Sciatic nerve (tissue), 2 donors: Measurements from ENCODE around the gene SOX15. TPM values are rescaled to one million over a fixed set of nuclear protein-coding genes. Genes with fewer than 3 reads are reported as not detected.
A peak's percentile ranks its signal among the peaks of the same experiment; 100 is the strongest.

ENCODE experiments used
- ATAC-seq: fragments of 200-7000 bp; cut with Tn5 transposase; one replicate; pipeline ENCODE4 v1.9.1; 2020; ENCODE audit warnings: mild to moderate bottlenecking, moderate library complexity
- DNase-seq: peaks from one replicate; pipeline ENCODE4 v3.0.0-alpha.2; 2020; ENCODE audit warnings: low spot score
- intact Hi-C: fragments of 100-400 bp; cut with DNase I; formaldehyde crosslinking; loops from one replicate; pipeline ENCODE4 v1.14.2; 2022
- total RNA-seq: library from RNA; stranded (reverse); fragmentation: NEBNext Ultra II Directional; extraction: Animal tissue kit (Norgen Biotek cat#: 25700); gene quantifications from one replicate; pipeline ENCODE4 v1.2.1, GENCODE V29; 2021
- donor health status: DM: no; HTN: no; CAD: no.
- donor health status: DM: no; HTN: no; CAD: no.

Gene SOX15
- total RNA-seq, 1 donor from 2014 or later = 5.1 TPM

GRCh38 chr17:7561589-7562207 is 28.2 kb downstream of the SOX15 start, which contains the start of gene SENP3:
TSS of gene SENP3 (plus strand) at chr17:7561919. CDS start at chr17:7563077, 1,158 bp downstream.
- DNase-seq (peak; percentile 94), ATAC-seq (peak; percentile 75)
- intact Hi-C loops = loop anchor here (5.0 to 10.0 kb wide), 2 partner anchors 44 to 207 kb away; partner anchors contain the start of genes KCTD11 and TMEM95

GRCh38 chr17:7561028-7561575 is 28.8 kb downstream of the SOX15 start:
- ATAC-seq (peak; percentile 75), DNase-seq (peak; percentile 95)
- intact Hi-C loops = loop anchor here (5.0 to 10.0 kb wide), 2 partner anchors 44 to 206 kb away; partner anchors contain the start of genes KCTD11 and TMEM95

DNA sequence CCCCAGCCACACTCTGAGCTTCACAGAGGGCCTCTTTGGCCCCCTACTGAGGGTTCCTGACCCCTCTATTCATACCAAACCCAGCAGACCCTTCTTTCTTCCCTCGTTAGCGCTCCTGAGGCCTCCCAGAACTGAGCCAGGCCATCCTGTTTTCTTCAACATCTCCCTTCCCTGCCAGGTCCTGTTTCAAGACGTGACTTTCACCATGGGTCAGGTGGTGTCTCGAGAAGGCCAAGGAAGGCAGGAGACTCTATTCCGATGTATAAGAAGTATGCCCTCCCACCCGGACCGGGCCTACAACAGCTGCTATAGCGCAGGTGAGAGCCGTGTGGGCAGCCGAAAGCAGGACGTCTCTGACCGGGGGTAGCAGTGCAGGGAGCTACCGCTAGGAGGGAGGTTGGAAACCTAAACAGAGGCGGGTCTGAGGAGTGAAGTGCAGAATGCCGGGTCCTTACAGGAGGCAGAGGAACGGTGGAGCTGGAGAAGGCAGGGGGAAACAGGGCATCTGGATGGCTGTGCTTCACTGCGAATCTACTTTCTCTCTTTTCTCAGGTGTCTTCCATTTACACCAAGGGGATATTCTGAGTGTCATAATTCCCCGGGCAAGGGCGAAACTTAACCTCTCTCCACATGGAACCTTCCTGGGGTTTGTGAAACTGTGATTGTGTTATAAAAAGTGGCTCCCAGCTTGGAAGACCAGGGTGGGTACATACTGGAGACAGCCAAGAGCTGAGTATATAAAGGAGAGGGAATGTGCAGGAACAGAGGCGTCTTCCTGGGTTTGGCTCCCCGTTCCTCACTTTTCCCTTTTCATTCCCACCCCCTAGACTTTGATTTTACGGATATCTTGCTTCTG is 29.5 kb downstream of the SOX15 start:
- peak; percentile 77 for DNase-seq
- intact Hi-C loops = loop anchor here (5.0 to 10.0 kb wide), 2 partner anchors 43 to 206 kb away; partner anchors contain the start of genes KCTD11 and TMEM95

GRCh38 chr17:7559320-7560171 is 30.3 kb downstream of the SOX15 start:
- no peak for ATAC-seq
- intact Hi-C loops = loop anchor here (5.0 to 10.0 kb wide), 2 partner anchors 42 to 205 kb away; partner anchors contain the start of genes KCTD11 and TMEM95
- DNase-seq = peak; percentile 75

More for the DNA sequence above, 29.5 kb downstream of the SOX15 start:
- ATAC-seq = peak; percentile 25

GRCh38 chr17:7558544-7559319 is 31.2 kb downstream of the SOX15 start, which contains the start of gene TNFSF13:
TSS of gene TNFSF13 (plus strand) at chr17:7558750. CDS start at chr17:7559040, 290 bp downstream.
- peak; percentile 54 for ATAC-seq
- DNase-seq = peak; percentile 82
- intact Hi-C loops = no loop called here

GRCh38 chr17:7557775-7558543 is 31.9 kb downstream of the SOX15 start:
- intact Hi-C loops = no loop called here
- DNase-seq = peak; percentile 90
- peak; percentile 83 for ATAC-seq

DNA sequence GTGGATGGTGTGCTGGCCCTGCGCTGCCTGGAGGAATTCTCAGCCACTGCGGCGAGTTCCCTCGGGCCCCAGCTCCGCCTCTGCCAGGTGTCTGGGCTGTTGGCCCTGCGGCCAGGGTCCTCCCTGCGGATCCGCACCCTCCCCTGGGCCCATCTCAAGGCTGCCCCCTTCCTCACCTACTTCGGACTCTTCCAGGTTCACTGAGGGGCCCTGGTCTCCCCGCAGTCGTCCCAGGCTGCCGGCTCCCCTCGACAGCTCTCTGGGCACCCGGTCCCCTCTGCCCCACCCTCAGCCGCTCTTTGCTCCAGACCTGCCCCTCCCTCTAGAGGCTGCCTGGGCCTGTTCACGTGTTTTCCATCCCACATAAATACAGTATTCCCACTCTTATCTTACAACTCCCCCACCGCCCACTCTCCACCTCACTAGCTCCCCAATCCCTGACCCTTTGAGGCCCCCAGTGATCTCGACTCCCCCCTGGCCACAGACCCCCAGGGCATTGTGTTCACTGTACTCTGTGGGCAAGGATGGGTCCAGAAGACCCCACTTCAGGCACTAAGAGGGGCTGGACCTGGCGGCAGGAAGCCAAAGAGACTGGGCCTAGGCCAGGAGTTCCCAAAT is 32.6 kb downstream of the SOX15 start:
- intact Hi-C loops = no loop called here
- no peak for ATAC-seq
- DNase-seq = no peak

- ATAC-seq (no peak), DNase-seq (no peak)
- intact Hi-C loops = no loop called here
These were observed 33.3 kb downstream of the SOX15 start for GRCh38 chr17:7556627-7557026.

- intact Hi-C loops = no loop called here
- DNase-seq (no peak), ATAC-seq (no peak)
These were observed 34.5 kb downstream of the SOX15 start for GRCh38 chr17:7555320-7555948.

DNA sequence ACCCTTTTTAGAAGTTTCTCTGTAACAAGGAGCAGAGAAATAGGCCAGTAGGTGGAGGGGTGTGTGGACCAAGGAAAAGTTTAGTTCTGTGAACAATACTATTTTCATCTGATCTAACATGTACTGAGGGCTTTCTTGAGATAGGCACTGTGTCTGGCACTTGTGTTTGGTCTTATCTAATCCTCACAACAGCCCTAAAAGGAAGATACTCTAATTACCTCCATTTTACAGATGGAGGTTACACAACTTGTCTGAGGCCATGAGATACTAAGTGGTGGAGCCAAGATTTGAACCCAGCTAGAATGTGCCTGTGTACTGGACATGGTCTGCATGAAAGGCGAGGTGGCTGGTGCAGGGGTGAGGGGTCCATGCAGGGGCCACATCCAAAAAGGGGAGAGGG is 36.5 kb downstream of the SOX15 start:
- ATAC-seq (no peak), DNase-seq (no peak)
- intact Hi-C loops = no loop called here

GRCh38 chr17:7552621-7553051 is 37.3 kb downstream of the SOX15 start:
- intact Hi-C loops = no loop called here
- ATAC-seq = peak; percentile 16
- DNase-seq = no peak

DNA sequence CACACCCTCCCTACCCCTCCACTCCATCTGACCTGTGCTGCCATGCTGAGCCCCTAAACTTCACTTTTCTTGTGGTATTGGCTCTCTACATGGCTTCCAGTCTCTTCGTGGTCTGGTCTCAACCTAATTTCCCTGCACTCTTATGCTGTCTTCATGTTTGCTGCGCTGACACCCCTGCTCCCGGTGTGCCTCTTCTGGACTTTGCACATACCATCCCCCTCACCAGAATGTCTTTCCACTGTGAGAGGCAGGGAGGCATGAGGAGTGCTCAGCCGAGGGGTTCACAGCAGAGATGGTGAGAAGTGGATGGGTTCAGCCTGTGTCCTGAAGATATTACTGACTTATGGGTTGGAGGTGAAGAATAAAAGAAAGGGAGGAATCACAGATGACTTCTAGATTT is 38.5 kb downstream of the SOX15 start:
- DNase-seq (no peak), ATAC-seq (no peak)
- intact Hi-C loops = no loop called here

DNA sequence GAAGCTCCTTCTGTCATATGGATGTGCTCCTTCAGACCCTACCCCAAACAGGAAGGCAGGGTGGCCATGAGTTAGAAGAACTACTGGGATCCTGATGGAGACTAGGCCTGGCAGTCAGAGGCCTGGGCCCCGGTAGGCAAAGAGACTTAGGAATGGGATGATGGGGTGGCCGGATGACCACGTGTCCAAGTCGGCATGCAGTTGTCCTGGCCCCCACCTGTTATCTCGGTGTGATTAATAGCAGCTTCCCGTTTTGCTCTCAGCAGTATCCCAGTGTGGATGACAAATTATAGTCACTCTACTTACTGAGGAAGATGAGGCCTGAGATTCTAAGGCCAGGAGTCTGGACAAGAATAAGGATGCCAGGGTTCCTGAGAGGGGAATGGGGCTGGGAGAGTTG is 39.5 kb downstream of the SOX15 start:
- ATAC-seq = no peak
- intact Hi-C loops = no loop called here
- no peak for DNase-seq

- peak; percentile 71 for ATAC-seq
- no peak for DNase-seq
- intact Hi-C loops = no loop called here
These were observed 40.4 kb downstream of the SOX15 start for GRCh38 chr17:7549401-7550055.

DNA sequence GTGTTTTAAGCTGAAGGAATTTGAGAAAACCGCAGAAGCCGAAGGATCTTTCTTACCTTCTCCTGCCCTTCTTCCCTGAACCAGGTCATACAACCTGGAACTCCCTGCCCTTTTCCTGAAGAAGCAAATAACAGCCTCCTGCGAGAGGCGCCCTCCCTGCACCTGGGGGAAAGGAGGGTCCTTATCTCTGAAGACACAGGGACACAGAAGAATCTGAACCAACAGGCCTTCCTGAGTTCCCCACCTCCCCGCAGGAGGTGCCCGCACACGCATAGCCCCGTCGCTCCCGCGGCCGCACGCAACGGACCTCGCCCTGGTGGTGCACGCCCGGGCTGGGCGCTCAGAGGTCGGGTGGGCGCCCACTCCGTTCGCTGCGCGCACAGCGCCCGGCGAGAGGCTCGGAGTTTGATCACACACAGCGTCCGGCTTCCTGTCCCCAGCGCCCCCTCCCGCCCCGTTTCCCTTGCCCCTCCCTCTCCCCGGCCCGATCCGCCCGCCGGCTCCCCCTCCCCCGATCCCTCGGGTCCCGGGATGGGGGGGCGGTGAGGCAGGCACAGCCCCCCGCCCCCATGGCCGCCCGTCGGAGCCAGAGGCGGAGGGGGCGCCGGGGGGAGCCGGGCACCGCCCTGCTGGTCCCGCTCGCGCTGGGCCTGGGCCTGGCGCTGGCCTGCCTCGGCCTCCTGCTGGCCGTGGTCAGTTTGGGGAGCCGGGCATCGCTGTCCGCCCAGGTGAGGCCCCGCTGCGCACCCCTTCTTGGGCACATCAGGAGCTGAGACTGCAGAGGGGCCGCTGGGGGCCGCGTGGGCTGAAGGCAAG is 41.1 kb downstream of the SOX15 start, which contains the start of gene TNFSF12:
Gene TNFSF12 (plus strand): TSS at position 474 of the 816 bp plus-strand sequence. CDS start 96 bp downstream, at position 570.
- intact Hi-C loops = no loop called here
- ATAC-seq (peak; percentile 73), DNase-seq (peak; percentile 85)
